ENCODE measurements around the gene MBOAT1.

DNA sequence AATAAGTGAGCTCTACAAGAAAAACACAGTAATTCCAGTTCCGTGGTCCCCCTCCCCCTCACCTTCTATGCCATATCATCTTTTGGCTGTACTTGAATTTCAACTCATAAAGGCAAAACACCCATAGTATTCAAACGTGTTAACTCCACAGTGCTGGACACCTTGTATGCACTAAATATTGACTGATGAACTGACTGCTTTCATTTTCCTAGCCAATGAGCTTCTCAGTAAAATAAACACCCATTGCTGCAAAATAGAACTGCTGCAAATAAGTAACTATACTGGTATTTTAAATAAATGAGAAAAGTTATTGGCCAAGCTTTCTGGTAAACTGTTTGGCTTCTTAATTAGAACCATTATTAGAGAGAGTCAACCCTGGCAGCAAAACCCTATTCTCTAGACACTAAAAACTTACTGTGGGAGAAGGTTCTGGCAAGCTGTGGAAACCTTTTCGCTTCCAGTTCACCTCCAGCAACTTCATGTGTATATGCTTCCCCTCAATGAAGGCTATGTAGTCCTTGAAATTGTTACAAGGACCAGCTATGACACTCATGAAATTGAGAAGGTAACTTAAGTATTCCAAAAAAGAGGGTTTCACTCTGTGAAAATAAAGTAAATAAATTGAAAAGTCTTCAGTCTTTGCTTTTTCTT is 86.0 kb downstream of the MBOAT1 start:
- TF ChIP-seq POLR2AphosphoS5 (IDR thresholded peaks at IDR 0.05; ENCODE audit: low read depth, low read length) (no peak), POLR2A (IDR thresholded peaks at IDR 0.05; ENCODE audit: low read depth, low read length) (no peak), SPI1 (IDR thresholded peaks at IDR 0.05; ENCODE audit: low read depth, low read length) (no peak), TAF1 (IDR thresholded peaks at IDR 0.05; ENCODE audit: low read depth, low read length) (no peak), PAX5 (IDR thresholded peaks at IDR 0.05; ENCODE audit: insufficient read depth, low read length, severe bottlenecking) (no peak), POU2F2 (IDR thresholded peaks at IDR 0.05; ENCODE audit: low read depth, low read length) (no peak)
